ENCODE data around the gene DENND6B.

DNA sequence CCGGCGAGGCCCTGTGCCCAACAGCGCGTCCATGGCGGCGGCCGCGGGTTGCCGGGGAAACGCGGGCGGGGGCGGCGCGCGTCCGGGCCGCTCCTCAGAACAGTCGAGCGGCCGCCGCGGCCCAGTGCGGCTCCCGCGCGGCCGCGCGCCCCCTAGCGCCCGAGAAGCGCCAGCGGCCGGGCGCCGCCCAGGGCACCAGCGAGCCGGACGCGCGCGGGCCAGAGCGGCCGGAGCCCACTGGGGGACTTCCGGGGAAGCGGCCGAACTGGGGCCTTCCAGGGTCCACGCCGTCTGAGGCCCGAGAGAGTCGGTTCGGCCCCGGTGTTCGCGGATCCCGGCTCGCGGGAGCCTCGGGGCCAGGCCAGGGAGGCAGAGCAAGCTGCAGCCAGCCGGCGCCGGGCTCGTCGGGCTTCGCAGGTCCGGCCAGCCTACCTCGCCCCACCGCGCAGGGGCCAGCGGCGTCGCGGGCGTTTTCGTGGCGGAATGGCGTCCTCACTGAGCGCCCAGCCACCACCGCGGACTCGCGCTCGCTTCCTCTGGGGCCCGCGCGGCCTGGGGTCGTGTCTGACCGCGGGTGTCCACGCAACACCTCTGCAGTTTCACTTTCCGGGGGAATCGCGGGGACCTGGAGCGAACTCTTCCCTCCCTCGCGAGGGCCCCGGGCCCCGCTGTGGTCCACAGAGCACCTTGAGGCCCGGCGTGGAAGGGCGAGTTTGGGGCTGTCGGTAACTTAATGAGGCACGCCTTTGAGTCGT is at the start of gene DENND6B:
- TF ChIP-seq POLR2AphosphoS5 (IDR thresholded peaks at IDR 0.05; ENCODE audit: low read depth, low read length) (no peak), POLR2A (IDR thresholded peaks at IDR 0.05; ENCODE audit: low read depth, low read length) (no peak), TAF1 (IDR thresholded peaks at IDR 0.05; ENCODE audit: low read depth, low read length) (no peak), POU2F2 (IDR thresholded peaks at IDR 0.05; ENCODE audit: low read depth, low read length) (no peak)

All from GM12891 (cell line).